DMS153 (cell line): ENCODE results near the gene TUBB.
"Not testable (repeated sequence)": the region's sequence is repeated elsewhere in the genome, so short reads cannot be mapped to it uniquely, and the experiment has no call there.

Experiments used
- DNase-seq: peaks from one replicate; lab custom pipeline; 2025; lab: John Stamatoyannopoulos, UW

The TUBB gene

DNA sequence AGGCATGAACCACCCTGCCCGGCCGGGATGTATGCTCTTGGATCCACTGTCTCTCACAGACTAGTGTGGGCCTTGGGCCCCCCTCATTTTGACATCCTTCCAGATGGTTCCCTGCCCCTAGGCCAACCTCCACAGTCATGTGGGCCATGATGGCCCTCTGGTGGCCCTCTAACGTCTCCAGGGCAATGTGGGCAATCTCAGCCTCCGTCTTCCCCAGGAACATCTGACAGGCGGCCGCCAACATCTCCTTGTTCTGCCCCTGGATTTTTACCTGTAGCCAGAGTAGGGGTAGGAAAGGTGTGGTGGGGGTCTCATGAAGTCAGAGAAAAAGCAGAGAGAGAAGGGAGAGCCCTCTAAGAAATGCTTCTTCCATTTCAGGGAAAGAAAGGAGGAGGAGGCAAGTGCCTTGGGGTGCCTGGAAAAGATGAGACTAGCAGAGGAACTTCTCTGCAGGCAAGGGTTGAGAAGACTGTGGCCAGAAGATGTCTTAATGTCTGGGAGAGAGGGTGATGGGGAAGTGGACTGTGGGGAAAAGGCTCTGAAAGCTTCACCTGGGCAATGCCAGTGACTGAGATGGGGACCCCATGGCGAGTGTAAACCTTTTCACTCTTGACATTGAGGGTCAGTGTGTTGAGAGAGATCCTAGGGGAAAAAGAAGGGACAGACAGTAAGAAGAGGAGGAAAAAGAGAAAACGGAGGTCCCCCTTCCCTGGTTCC is 21.1 kb downstream of the TUBB start:
- no peak for DNase-seq

DNA sequence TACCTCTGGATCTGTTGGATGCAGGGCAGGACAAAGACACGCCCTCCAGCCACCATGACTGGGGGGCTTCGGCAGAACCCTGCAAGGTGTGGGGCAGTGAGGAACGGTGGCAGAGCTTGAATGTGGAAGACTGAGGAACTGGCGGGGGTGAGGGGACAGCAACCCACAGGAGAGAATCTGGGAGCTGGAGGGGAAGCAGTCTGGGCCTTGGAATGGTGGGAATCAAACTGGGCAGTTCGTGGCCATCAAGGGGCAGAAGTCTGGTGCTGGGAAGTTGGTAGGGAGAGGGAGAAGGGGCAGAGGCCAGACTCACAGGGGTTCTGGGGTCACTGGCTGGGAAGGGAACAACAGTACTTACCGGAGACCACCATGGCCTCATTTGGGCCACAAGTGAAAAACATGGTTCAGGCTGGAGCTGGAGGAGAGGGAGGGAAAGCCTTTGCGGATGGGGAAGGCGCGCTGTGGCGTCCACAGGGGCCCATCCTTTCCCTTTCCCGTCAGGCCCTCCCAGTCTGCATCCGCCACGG is 21.7 kb downstream of the TUBB start:
- DNase-seq = no peak

DNA sequence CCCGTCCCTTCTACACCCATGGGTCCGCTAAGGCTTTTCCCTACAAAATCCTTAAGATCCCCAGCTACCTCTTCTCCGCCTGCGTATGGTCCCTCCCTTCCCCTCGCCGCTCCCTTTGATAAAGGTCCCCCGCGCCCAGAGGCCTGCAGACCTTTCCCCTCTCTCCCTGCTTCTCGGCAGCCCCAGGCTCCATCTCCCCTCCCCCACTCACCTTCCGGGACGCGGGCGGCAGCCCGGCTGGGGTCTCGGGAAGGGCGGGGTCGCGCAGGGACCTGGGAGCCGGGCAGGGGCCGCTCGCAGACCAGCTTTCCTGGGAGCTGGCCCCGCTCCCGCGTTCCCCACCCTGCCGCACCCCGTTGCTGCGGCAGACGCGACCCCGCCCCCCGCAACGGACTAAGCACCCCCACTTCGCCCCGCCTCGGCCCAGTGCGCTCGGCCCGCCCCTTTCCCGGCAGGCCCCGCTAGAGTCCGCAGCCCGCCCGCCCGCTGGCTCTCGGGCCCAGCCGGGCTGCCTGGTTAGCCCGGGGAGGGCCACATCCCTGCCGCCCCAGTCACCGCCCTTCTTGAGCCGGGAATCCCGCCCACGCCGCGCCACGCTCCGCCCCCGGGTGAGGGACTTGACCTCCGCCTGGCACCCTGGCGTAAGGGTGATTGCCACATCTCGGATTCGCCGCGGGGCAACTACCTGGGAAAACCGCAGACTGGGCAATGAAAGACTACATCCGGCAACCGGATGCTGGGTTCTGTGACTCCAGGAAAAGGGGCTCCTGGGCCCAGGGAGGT is 22.4 kb downstream of the TUBB start, which contains the start of gene FLOT1:
FLOT1 (minus strand) TSS at position 372 of the 783 bp plus-strand sequence. CDS start 498 bp downstream, outside the sequence.
- DNase-seq = peak; percentile 90

DNA sequence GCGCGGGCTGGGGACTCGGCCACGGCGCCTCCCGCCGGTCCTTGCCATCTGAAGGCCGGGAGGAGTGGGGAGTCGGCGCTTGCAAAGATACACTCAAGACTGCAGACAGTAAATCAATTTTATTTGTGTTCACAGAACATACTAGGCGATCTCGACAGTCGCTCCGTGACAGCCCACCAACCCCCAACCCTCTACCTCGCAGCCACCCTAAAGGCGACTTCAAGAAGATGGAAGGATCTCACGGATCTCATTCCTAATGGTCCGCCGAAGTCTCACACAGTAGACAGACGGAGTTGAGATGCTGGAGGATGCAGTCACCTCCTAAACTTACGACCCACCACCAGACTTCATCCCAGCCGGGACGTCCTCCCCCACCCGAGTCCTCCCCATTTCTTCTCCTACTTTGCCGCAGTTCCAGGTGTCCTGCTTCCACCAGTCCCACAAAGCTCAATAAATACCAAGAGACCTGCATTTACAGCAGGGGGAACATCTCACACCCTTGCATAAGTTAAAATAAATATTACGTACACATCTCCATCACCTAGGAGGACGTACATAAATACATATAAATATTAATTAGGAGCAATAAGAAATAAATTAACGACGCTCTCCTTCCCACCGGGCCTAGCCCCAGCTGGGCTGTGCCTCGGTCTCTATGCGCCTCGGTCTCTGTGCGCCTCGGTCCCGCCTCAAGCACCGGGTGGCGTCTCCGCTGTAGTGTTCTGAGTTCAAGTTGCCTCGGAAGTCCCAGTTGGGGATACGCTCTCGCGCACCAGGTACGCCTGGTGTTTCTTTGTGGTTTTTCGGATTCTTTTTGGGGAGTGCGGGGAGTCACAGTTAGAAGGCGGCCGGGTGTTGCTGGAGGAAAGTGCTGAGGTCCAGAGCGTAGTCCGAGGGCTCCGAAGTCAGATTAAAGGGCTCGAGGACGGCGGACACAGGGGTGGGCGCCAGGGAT is 23.2 kb downstream of the TUBB start:
- DNase-seq = no peak

DNA sequence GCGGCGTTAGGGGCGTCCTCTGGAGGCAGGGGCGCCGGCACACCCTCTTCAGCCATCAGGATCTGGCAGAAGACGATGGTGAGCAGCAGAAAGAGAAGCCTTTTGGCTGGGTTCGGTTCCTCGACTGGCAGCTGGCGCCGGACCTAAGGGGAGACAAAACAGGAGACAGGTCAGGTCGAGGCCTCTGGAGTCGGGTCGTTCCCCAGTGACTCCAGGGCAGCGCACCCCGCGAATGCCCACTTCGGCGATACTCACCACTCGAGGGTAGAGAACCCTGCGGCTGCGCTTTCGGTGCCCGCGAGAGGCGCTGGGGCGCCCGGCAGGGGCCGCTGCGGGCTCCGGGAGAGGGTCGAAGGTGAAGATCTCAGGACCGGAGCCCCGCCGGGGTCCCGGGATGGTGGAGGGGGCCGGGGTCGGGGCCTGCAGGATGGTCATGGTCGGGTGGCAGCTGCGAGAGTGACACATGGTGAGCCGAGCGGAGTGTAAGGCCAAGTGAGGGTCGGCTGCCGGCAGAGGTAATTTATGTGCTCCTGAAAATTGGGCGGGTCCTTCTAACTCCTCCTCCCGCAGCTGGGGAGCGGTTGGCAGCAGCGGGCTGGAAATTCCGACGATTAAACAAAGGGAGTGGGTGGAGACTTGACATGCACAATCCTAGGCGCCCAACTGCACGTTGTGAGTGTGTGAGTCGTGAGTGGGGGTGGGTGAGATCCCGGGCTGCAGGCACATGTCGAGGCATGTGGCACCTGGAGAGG is 24.1 kb downstream of the TUBB start, which contains the start of gene IER3:
IER3 (minus strand) TSS at position 494 of the 752 bp plus-strand sequence; CDS start at position 465, 29 bp downstream.
- DNase-seq = peak; percentile 68

DNA sequence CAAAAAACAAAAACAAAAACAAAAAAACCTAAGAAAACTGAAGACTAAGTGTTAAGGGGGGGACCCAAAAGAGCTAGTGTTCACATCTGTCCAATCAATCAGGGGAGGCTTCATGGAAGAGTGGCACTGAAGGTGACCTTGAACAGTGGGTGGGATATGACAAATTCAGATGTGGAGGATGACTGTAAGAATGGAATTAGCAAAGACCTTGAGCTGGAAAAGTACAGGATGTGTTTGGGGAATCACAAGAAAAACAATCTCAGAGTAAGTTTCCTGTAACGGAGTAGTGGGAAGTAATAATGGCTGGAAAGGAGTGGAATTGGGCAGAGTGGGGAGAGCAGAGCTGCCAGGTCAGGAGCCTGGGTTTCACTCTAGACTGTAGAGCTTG is 27.1 kb downstream of the TUBB start:
- DNase-seq = no peak

DNA sequence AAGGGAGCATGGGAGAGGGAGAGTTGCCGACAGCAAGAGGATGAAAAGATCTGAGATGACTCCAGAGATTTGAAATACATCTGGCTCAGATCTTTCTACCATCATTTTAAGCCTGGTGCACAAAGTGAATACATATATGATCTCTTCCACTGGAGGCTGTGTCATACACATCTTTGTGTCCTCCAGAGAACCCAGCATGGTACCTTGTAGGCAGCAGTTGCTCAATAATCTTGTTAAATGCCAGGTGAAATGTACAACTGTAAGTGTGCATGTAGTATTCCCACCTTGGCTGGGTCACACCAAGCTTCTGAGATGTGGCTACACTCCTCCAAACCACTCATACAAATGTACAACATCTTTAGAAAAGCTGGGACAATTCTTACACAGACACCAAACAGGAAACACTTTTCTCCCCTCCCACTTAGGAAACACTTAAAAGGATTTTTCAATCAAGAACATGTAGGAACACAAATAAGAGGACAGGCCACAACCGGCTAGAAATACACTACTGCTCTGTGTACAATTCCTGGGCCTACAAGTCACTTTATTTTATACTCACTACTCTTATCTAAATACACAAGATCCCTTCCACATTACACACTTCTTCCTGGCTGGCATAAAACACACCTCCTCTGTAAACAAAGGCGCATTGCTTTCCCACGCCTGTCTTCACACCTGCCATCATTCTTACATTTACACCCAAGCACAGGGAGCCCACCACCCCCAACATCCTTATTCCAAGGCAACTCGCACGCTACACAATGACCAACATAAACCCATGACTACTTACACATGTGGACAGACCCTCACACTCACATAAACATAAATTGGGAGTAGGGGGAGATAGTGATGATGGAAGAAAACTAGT is 28.0 kb downstream of the TUBB start:
- DNase-seq = no peak

DNA sequence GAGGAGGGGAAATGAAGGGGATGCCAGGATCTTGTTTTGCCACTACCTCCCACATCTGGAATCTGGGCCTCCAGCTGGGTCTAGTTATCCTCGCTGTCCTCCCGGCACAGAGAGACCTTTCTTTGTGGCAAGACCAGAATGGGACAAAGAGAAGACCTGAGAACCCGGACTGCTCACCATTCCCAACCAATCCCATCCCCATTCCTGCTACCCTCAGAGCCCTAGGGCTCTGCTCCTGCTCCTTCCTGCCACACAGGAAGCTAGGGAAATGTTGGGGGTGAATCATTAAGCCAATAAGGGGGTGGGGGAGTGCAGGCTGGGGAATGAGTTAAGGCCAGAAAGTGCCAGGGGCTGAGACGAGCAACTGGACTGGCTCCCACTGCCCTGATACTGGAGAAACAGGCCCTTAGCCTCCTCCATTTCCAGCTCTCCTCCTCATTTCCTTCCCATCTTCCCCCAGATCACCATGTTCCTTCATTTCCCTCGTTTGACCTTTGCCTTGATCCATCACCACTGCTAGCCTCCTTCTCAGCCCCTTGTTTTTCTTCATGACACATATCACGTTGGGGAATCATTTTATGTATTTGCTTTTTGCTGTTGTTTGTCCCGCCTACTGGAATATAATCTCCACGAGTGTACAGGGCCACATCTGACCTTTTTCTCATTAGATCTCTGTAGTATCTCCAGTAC is 28.8 kb downstream of the TUBB start:
- no peak for DNase-seq

- no peak for DNase-seq
Measured at GRCh38 chr6:30749554-30750378, 29.6 kb downstream of the TUBB start.

DNA sequence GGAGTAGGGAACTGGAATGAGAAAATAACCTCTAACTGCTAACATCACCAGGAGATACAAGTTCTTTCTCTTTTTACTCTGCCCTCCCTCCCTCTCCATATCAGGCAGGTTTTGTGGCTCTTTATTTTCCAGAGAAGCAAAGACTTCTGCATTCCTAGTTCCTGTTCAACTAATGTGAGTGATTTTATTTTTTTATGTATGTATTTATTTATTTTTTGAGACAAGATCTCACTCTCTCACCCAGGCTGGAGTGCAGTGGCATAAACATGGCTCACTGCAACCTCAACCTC is 30.2 kb downstream of the TUBB start:
- DNase-seq = no peak

DNA sequence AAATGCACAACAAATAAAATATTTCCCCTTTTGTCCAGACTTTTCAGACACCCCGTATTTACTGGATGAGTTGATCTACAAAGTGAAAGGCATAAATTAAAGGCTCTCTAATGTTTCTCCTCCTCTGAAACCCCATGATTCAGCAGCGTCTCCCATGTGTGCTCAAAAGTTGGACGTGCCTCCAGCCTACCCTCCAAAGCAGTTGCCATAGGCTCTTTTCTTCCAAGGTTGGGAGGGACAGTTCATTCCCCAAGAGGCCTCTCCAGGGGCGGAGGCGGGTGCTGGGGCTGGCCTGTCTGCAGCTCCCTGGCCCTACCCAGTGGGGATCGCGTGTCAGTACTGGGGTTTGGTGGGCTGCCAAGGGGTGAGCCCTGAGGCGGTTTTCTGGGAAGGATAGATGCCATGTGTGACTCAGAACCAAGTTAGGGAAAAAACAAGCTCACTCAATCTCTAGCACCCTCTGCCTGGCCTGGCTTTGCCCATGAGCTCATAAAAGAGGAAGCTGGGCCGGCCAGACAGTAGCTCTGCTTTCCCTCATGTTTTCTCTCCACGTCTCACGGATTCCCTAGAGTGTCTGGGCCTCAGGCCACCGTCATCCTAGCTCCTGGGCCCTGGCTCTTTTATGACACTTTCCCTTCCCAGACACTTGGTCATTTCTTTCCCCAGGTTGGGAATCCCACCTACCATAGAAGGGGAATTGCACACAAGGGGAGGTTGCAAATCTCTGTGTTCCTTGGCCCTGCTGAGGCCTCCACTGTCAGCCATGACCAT is 32.2 kb downstream of the TUBB start:
- DNase-seq = peak; percentile 24

GRCh38 chr6:30754631-30755030 is 34.5 kb downstream of the TUBB start:
- no peak for DNase-seq

- not testable (repeated sequence) for DNase-seq
Measured at GRCh38 chr6:30756405-30757003, 36.4 kb downstream of the TUBB start.

DNA sequence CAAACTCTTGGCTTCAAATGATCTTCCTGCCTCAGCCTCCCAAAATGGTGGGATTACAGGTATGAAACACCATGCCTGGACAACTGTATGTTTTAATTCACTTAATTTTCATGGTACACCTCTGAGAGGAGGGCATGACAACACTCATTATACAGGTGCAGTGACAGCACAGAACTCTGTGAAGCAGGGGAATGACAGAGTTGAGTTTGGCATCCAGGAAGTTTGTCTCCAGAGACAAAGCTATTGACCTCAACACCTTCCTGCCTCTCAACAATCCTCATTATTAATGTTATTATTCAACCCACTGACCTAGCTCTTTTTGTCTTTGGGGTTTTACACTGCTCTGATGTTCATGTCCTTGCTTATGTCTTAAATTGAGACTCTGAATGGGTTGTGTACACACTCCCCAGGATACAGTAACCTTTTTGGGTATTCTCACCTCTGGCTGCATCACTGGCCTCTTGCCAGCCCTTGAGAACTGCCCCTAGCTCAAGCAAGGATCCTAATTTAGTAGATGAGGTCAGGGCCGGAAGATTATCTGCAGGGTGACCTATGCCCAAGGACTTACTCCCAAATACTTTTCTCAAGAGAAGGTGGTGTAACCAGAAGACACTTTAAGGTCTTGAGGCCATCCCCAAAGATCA is 37.2 kb downstream of the TUBB start:
- no peak for DNase-seq

DNA sequence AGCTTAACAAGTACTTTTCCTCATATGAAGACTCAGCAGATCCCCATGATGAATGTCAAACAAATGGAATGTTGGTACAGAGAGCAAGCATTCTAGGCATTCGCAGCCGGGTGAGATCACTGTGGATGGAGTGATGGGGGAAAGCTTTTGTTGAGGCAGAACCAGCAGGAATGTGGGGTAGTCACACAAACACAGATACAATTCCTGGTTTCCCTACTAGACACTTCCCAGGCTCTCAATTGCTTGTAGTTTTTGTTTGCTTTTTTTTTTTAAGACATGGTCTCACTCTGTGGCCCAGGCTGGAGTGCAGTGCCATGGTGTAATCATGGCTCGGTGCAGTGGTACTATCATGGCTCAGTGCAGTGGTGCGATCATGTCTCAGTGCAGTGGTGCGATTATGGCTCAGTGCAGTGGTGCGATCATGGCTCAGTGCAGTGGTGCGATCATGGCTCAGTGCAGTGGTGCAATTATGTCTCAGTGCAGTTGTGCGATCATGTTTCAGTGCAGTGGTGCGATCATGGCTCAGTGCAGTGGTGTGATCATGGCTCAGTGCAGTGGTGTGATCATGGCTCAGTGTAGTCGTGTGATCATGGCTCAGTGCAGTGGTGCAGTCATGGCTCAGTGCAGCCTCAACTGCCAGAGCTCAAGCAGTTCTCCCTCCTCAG is 39.6 kb downstream of the TUBB start:
- no peak for DNase-seq

- DNase-seq = no peak
Measured at GRCh38 chr6:30760549-30760948, 40.4 kb downstream of the TUBB start.
